HFF-Myc (cell line): ENCODE data around the gene BOLA2B.
"Not testable (repeated sequence)": the region's sequence is repeated elsewhere in the genome, so short reads cannot be mapped to it uniquely, and the experiment has no call there.

Experiments
- DNase-seq: peaks from one replicate; pipeline ENCODE4 v3.0.0-alpha.2; 2011; ENCODE audit warnings: low read depth; ENCODE audit errors: extremely low read depth
- H3K4me3 ChIP-seq: replicated peaks from 2 replicates; pipeline ENCODE4 v1.5.1; 2011; ENCODE audit warnings: low read depth, mild to moderate bottlenecking, control low read depth, low read length

The BOLA2B gene

GRCh38 chr16:30193615-30194014, at the start of gene BOLA2B, which contains the start of gene SLX1A:
Gene BOLA2B (minus strand): TSS chr16:30193666. CDS start chr16:30193595, 71 bp downstream.
Gene SLX1A (plus strand): TSS chr16:30193875. CDS start chr16:30194085, 210 bp downstream.
- DNase-seq = not testable (repeated sequence)
- peak within 1 kb of the TSS; percentile 39 for H3K4me3 ChIP-seq

DNA sequence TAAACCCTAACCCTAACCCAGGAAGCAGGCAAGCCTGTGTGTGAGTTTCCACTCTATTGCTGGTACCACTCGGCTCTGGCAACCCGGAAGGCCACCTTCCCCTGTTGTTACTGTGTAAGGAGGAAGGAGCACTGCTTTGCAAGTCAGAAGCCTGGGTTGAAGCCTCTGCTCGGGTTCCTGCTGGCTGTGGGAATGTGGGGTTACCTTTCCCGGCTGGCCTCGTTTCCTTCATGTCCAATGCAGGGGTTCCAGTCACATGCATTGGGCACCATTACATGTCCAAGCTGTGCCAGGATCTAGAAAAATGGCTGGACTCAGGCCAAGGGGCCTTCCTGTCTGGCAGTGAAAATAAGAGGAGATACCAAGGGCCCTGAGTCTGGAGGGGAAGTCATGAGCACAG, 23.6 kb upstream of the BOLA2B start:
- DNase-seq = not testable (repeated sequence)

GRCh38 chr16:30211414-30211813, 17.9 kb upstream of the BOLA2B start:
- H3K4me3 ChIP-seq, DNase-seq: not testable (repeated sequence)

More for the DNA sequence above, 23.6 kb upstream of the BOLA2B start:
- not testable (repeated sequence) for H3K4me3 ChIP-seq

- not testable (repeated sequence) for DNase-seq
Measured at GRCh38 chr16:30209032-30209431, 15.6 kb upstream of the BOLA2B start.

GRCh38 chr16:30207063-30207704, 13.7 kb upstream of the BOLA2B start:
- not testable (repeated sequence) for H3K4me3 ChIP-seq, DNase-seq

More at GRCh38 chr16:30209032-30209431, 15.6 kb upstream of the BOLA2B start:
- H3K4me3 ChIP-seq = not testable (repeated sequence)

DNA sequence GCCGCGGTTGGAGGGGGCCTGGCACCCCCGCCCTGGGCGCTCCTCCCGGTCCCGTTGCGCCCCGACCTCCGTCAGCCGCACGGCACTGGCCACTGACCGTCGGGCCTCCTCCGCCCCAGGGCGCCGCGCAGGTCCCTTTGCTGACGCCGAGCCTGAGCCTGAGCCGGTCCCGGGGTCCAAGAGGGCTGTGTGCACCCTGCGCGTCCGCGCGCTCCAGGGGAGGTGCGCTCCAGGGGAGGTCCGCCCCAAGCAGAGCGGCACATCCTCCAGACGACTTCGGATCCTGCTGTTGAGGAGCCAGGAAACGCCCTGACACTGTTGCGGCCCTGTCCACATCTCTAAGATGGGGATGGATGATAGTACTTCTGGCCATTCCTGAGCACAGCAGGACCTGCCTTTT, 12.8 kb upstream of the BOLA2B start:
- DNase-seq = not testable (repeated sequence)
- 0 out of 2 replicates have a peak overlapping the region, but pooled peaks have one; percentile 19 for H3K4me3 ChIP-seq

DNA sequence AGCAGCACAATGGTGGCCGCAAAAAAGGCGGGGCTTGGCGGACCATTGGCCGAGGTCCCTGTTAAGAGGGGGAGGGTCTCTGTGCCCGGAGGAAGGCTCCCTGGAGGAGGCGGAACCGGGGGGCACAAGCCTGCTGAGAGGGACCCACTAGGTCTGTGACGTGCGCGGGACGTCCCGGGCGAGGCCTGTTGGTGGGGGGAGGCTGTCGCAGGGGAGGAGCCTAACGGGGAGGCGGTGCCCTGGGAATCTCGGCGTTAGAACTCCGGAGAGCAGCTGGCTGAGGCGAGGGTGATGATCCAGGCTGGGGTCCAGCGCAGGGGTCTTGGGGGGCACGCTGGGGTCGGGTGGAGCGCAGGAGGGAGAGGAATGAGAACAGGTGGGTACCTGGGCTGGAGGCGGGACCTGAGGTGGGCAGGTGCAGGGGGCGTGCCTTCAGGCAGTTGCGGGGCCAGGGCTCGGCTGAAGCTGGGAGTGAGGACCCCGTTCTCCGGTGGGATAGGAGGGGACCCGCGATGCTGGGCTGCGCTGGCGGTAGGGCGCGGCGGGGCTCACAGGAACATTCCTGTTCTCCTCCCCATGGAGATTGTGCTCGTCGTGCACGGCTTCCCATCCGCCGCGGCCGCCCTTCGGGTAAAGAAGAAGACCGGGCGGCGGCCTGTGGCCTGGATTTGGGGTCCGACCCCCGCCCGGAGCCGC, 12.2 kb upstream of the BOLA2B start:
- 0 out of 2 replicates have a peak overlapping the region, but pooled peaks have one; percentile 19 for H3K4me3 ChIP-seq
- not testable (repeated sequence) for DNase-seq

GRCh38 chr16:30199608-30200343, 6.3 kb upstream of the BOLA2B start:
- not testable (repeated sequence) for DNase-seq

GRCh38 chr16:30199049-30199448, 5.6 kb upstream of the BOLA2B start, which contains the start of gene SULT1A3:
Gene SULT1A3 (plus strand): TSS chr16:30199255. CDS start chr16:30200729, 1,474 bp downstream.
- H3K4me3 ChIP-seq, DNase-seq: not testable (repeated sequence)

More at GRCh38 chr16:30199608-30200343, 6.3 kb upstream of the BOLA2B start:
- not testable (repeated sequence) for H3K4me3 ChIP-seq

GRCh38 chr16:30197001-30197400, 3.5 kb upstream of the BOLA2B start:
- H3K4me3 ChIP-seq, DNase-seq: not testable (repeated sequence)

GRCh38 chr16:30194172-30194925, 883 bp upstream of the BOLA2B start:
- peak overlapping the region; percentile 39 for H3K4me3 ChIP-seq

GRCh38 chr16:30193098-30193497, 368 bp downstream of the BOLA2B start:
- DNase-seq = not testable (repeated sequence)

More at GRCh38 chr16:30194172-30194925, 883 bp upstream of the BOLA2B start:
- not testable (repeated sequence) for DNase-seq

DNA sequence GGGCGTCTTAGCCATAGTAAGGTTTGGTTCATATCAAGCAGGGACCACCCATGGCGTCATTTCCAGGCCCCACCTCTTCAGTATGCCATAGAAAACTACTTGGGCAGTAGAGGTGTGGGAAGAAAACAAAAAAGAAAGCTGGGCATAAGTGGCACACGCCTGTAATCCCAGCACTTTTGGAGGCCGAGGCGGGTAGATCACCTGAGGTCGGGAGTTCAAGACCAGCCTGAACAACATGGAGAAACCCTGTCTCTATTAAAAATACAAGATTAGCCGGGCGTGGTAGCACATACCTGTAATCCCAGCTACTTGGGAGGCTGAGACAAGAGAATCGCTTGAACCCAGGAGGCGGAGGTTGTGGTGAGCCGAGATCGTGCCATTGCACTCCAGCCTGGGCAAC, 2.3 kb downstream of the BOLA2B start:
- not testable (repeated sequence) for DNase-seq, H3K4me3 ChIP-seq

More at GRCh38 chr16:30193098-30193497, 368 bp downstream of the BOLA2B start:
- H3K4me3 ChIP-seq = not testable (repeated sequence)
